ENCODE results near the gene EPB41L4A.
"Not testable (repeated sequence)": the region's sequence is repeated elsewhere in the genome, so short reads cannot be mapped to it uniquely, and the experiment has no call there.

EPB41L4A gene

GRCh38 chr5:112247960-112248359 lies 171.1 kb downstream of the EPB41L4A start:
- DNase-seq: no peak

- DNase-seq: no peak
Measured at GRCh38 chr5:112245656-112246055, 173.4 kb downstream of the EPB41L4A start.

- no peak for DNase-seq
Measured at GRCh38 chr5:112239996-112240395, 179.1 kb downstream of the EPB41L4A start.

GRCh38 chr5:112238473-112238872 lies 180.6 kb downstream of the EPB41L4A start:
- no peak for DNase-seq

GRCh38 chr5:112237456-112237855 lies 181.6 kb downstream of the EPB41L4A start:
- DNase-seq: no peak

- no peak for DNase-seq
Measured at GRCh38 chr5:112234000-112234399, 185.1 kb downstream of the EPB41L4A start.

- no peak for DNase-seq
Measured at GRCh38 chr5:112232667-112233066, 186.4 kb downstream of the EPB41L4A start.

GRCh38 chr5:112230606-112231005 lies 188.5 kb downstream of the EPB41L4A start:
- no peak for DNase-seq

- DNase-seq: no peak
Measured at GRCh38 chr5:112228667-112229066, 190.4 kb downstream of the EPB41L4A start.

GRCh38 chr5:112227911-112228631 lies 191.0 kb downstream of the EPB41L4A start:
- DNase-seq: no peak

- no peak for DNase-seq
Measured at GRCh38 chr5:112226215-112226614, 192.9 kb downstream of the EPB41L4A start.

GRCh38 chr5:112222997-112223396 lies 196.1 kb downstream of the EPB41L4A start:
- DNase-seq: not testable (repeated sequence)

GRCh38 chr5:112221128-112221527 lies 197.9 kb downstream of the EPB41L4A start:
- DNase-seq: no peak

GRCh38 chr5:112219000-112219399 lies 200.1 kb downstream of the EPB41L4A start:
- no peak for DNase-seq

- DNase-seq: no peak
Measured at GRCh38 chr5:112217843-112218579, 201.1 kb downstream of the EPB41L4A start.

- DNase-seq: no peak
Measured at GRCh38 chr5:112216140-112216539, 202.9 kb downstream of the EPB41L4A start.

GRCh38 chr5:112210430-112211005 lies 208.6 kb downstream of the EPB41L4A start:
- no peak for DNase-seq

GRCh38 chr5:112208699-112209615 lies 210.1 kb downstream of the EPB41L4A start:
- DNase-seq: no peak

GRCh38 chr5:112208195-112208594 lies 210.9 kb downstream of the EPB41L4A start:
- DNase-seq: not testable (repeated sequence)

GRCh38 chr5:112205846-112206245 lies 213.2 kb downstream of the EPB41L4A start:
- DNase-seq: no peak

GRCh38 chr5:112203229-112203628 lies 215.8 kb downstream of the EPB41L4A start:
- no peak for DNase-seq

GRCh38 chr5:112202694-112203093 lies 216.4 kb downstream of the EPB41L4A start:
- DNase-seq: no peak

GRCh38 chr5:112201141-112201540 lies 217.9 kb downstream of the EPB41L4A start:
- no peak for DNase-seq

Data from NCI-H2171 (cell line).